ENCODE data around the gene CDH13.

- TF ChIP-seq MXI1 (IDR thresholded peaks at IDR 0.05; ENCODE audit: low read depth, low read length) (no peak), REST (IDR thresholded peaks at IDR 0.05; ENCODE audit: low read depth, low read length) (no peak), CTCF (IDR thresholded peaks at IDR 0.05 in 2 of 3, conservative IDR thresholded peaks at IDR 0.05 in 1 of 3; ENCODE audit: control insufficient read depth in 2 of 3, extremely low read depth in 1 of 3, insufficient read depth in 1 of 3, low read depth in 3 of 3, low read length in 3 of 3) (no peak), YY1 (IDR thresholded peaks at IDR 0.05; ENCODE audit: low read depth, low read length) (no peak), SIX5 (IDR thresholded peaks at IDR 0.05; ENCODE audit: low read depth, low read length, severe bottlenecking) (no peak), NR2F1 (conservative IDR thresholded peaks at IDR 0.05) (no peak), CHD2 (IDR thresholded peaks at IDR 0.05; ENCODE audit: borderline replicate concordance, low read depth, low read length) (no peak), POLR2AphosphoS2 (IDR thresholded peaks at IDR 0.05; ENCODE audit: low read depth, low read length) (no peak), PML (IDR thresholded peaks at IDR 0.05; ENCODE audit: low read length) (no peak), ASH2L (IDR thresholded peaks at IDR 0.05; ENCODE audit: borderline replicate concordance, low read depth) (no peak), MAX (IDR thresholded peaks at IDR 0.05; ENCODE audit: low read depth, low read length) (no peak), MLLT1 (IDR thresholded peaks at IDR 0.05) (no peak), NFYB (IDR thresholded peaks at IDR 0.05; ENCODE audit: insufficient read depth, low read depth, low read length) (no peak)
These were observed 997.8 kb downstream of the CDH13 start for GRCh38 chr16:83624429-83625120.
